ENCODE data around the gene ATXN1. TPM values are rescaled to one million over a fixed set of nuclear protein-coding genes. Genes with fewer than 3 reads are reported as not detected.

The ATXN1 gene
- total RNA-seq, 1 experiment from 2014 or later: 19.7 TPM

DNA sequence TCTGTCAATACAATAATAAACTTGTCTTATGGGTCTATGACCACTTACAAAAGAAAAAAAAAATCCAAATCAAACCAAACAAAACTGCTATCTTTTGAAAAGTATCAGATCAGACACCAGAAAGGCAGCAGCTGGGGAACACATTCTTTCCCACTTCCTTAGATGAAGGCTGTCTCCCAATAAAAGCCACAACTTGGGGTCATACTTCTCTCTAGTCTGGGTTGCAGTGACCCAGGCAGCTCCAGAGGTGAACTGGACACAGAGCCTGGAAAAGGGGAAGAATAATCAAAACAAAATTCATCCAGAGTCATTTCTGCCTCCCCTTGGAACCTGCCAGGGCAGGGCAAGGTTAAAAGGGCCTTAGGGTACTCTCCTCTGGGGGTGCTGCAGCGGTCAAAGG lies 19.1 kb downstream of the ATXN1 start:
- H3K27ac Mint-ChIP-seq (ENCODE audit: unreplicated experiment): no peak overlapping the region
- intact Hi-C loops (cut with micrococcal nuclease; ENCODE audit: unreplicated experiment): no loop called here
- DNase-seq: no peak
- no TSS peak for BruUV-seq (replicated peaks)
- TF ChIP-seq, protein P1, sequence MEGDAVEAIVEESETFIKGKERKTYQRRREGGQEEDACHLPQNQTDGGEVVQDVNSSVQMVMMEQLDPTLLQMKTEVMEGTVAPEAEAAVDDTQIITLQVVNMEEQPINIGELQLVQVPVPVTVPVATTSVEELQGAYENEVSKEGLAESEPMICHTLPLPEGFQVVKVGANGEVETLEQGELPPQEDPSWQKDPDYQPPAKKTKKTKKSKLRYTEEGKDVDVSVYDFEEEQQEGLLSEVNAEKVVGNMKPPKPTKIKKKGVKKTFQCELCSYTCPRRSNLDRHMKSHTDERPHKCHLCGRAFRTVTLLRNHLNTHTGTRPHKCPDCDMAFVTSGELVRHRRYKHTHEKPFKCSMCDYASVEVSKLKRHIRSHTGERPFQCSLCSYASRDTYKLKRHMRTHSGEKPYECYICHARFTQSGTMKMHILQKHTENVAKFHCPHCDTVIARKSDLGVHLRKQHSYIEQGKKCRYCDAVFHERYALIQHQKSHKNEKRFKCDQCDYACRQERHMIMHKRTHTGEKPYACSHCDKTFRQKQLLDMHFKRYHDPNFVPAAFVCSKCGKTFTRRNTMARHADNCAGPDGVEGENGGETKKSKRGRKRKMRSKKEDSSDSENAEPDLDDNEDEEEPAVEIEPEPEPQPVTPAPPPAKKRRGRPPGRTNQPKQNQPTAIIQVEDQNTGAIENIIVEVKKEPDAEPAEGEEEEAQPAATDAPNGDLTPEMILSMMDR (IDR thresholded peaks at IDR 0.05; ENCODE audit: unreplicated experiment): no peak
- no peaks in the 10 kb centered on the region for H3K27me3 Mint-ChIP-seq (ENCODE audit: unreplicated experiment)
- no peaks in the 10 kb centered on the region for H3K36me3 Mint-ChIP-seq (ENCODE audit: insufficient read depth, unreplicated experiment)
- CTCF ChIA-PET: no interaction called here
- H3K9me3 Mint-ChIP-seq (ENCODE audit: low read depth, unreplicated experiment): no peaks in the 10 kb centered on the region
- peaks cover 36% of the 10 kb centered on the region for H3K4me1 Mint-ChIP-seq (ENCODE audit: low read depth, unreplicated experiment)
- H3K4me3 Mint-ChIP-seq (ENCODE audit: low read depth, unreplicated experiment): no peak overlapping the region

- peaks cover 32% of the 10 kb centered on the region for H3K4me1 Mint-ChIP-seq (ENCODE audit: low read depth, unreplicated experiment)
- no peak for DNase-seq
- TF ChIP-seq, protein P1 (IDR thresholded peaks at IDR 0.05; ENCODE audit: unreplicated experiment): no peak
- no peaks in the 10 kb centered on the region for H3K27me3 Mint-ChIP-seq (ENCODE audit: unreplicated experiment)
- CTCF ChIA-PET: interaction anchor here (1.4 kb wide), 1 partner anchor 20 kb away, joined by 3 read pairs; the partner anchor contains the start of gene ATXN1
- no peaks in the 10 kb centered on the region for H3K36me3 Mint-ChIP-seq (ENCODE audit: insufficient read depth, unreplicated experiment)
- intact Hi-C loops (cut with micrococcal nuclease; ENCODE audit: unreplicated experiment): no loop called here
- no peak overlapping the region for H3K27ac Mint-ChIP-seq (ENCODE audit: unreplicated experiment)
- no TSS peak for BruUV-seq (replicated peaks)
- H3K9me3 Mint-ChIP-seq (ENCODE audit: low read depth, unreplicated experiment): no peaks in the 10 kb centered on the region
- H3K4me3 Mint-ChIP-seq (ENCODE audit: low read depth, unreplicated experiment): no peak overlapping the region
Measured at GRCh38 chr6:16741112-16742016, 19.9 kb downstream of the ATXN1 start.

- Mint-ChIP-seq H3K4me3 (ENCODE audit: low read depth, unreplicated experiment) (no peak overlapping the region), H3K36me3 (ENCODE audit: insufficient read depth, unreplicated experiment) (no peaks in the 10 kb centered on the region)
- CTCF ChIA-PET: interaction anchor here (1.0 to 1.4 kb wide), 3 partner anchors 12 to 31 kb away, joined by 3 read pairs; partner anchors contain the start of gene ATXN1
Measured at GRCh38 chr6:16740097-16740496, 21.2 kb downstream of the ATXN1 start.

GRCh38 chr6:16739329-16739801 lies 21.9 kb downstream of the ATXN1 start:
- Mint-ChIP-seq H3K27ac (ENCODE audit: unreplicated experiment) (no peak overlapping the region), H3K27me3 (ENCODE audit: unreplicated experiment) (no peaks in the 10 kb centered on the region), H3K4me3 (ENCODE audit: low read depth, unreplicated experiment) (no peak overlapping the region), H3K9me3 (ENCODE audit: low read depth, unreplicated experiment) (no peaks in the 10 kb centered on the region), H3K4me1 (ENCODE audit: low read depth, unreplicated experiment) (peaks cover 23% of the 10 kb centered on the region), H3K36me3 (ENCODE audit: insufficient read depth, unreplicated experiment) (no peaks in the 10 kb centered on the region)
- TF ChIP-seq, protein P1 (IDR thresholded peaks at IDR 0.05; ENCODE audit: unreplicated experiment): no peak
- intact Hi-C loops (cut with micrococcal nuclease; ENCODE audit: unreplicated experiment): no loop called here
- no TSS peak for BruUV-seq (replicated peaks)
- DNase-seq: no peak
- CTCF ChIA-PET: interaction anchor here (1.0 to 1.2 kb wide), 2 partner anchors 13 to 32 kb away, joined by 3 read pairs; no protein-coding TSS in a partner anchor

More at GRCh38 chr6:16740097-16740496, 21.2 kb downstream of the ATXN1 start:
- DNase-seq: no peak
- no TSS peak for BruUV-seq (replicated peaks)
- H3K27ac Mint-ChIP-seq (ENCODE audit: unreplicated experiment): no peak overlapping the region
- H3K4me1 Mint-ChIP-seq (ENCODE audit: low read depth, unreplicated experiment): peaks cover 28% of the 10 kb centered on the region
- no peaks in the 10 kb centered on the region for H3K27me3 Mint-ChIP-seq (ENCODE audit: unreplicated experiment)
- TF ChIP-seq, protein P1 (IDR thresholded peaks at IDR 0.05; ENCODE audit: unreplicated experiment): no peak
- intact Hi-C loops (cut with micrococcal nuclease; ENCODE audit: unreplicated experiment): no loop called here
- H3K9me3 Mint-ChIP-seq (ENCODE audit: low read depth, unreplicated experiment): no peaks in the 10 kb centered on the region

Data from Calu3 (cell line).